IPS DF 4.7 (cell line): Measurements from ENCODE around the gene HOMER2.
"Not testable (repeated sequence)": the region's sequence is repeated elsewhere in the genome, so short reads cannot be mapped to it uniquely, and the experiment has no call there.

Experiments
- DNase-seq: peaks from one replicate; pipeline ENCODE4 v3.0.0-alpha.2; 2013; ENCODE audit warnings: low spot score; ENCODE audit errors: extremely low read depth

HOMER2 gene

DNA sequence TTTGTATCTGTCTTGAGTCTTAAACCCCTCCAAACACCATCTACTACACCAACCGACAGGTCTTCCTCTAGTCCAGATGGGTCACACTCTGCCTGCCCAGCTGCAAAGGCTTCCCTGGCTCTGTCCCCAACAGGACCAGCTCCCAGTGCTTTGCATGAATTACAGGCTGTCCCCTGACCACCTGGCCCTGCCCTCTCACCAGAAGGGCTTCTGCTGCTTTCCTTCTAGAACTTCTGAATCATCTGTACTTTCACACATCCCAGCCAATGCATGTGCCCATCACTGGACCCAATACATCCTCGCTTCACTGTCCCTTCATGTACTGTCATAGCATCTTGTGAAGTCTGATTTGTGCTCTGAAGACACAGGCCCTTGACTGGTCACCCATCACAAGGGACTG lies 53.6 kb downstream of the HOMER2 start:
- no peak for DNase-seq

DNA sequence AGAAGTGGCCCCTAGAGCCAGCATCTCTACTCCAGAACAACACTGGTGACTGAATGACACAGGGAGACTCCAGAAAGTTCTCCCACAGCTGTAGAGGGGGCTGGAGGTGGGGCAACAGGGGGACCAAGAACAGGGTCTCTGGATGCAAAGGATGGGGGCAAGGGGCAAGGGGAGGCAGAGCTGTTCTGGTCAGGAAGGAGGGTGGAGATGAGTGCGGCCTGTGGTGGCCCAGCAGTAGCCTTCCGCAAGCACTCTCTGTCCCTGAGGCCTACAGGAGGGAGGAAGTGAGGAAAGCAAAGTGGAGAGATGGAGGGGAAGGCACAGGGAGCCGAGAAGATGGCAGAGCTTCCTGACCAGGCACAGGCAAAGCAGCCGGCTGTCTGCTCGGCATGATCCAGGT lies 56.5 kb downstream of the HOMER2 start:
- no peak for DNase-seq

DNA sequence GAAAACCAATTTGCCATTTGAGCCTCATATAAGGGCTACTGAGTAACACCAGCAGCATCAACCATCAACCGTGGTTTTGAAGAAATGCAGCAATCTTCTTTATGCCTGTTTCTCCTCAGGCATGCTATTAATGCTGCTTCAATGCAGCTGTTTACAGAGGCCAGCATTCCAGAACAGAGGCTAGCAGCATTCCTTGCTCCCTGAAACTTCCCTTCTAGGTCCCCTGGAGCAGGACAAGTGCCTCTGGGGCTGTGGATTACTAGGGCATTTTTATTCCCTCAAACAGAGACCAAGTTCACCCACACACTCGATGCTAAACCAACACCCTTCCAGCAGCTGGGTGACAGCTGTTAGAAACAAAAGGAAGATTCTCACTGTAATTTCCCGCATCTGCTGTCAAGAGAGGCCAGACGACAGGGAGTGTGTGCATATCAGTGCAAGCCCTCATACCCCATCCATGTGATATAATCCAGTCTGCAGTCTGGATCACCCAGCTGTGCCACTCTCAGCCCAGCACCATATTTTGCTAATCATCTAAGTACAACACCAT lies 57.5 kb downstream of the HOMER2 start:
- DNase-seq = no peak

DNA sequence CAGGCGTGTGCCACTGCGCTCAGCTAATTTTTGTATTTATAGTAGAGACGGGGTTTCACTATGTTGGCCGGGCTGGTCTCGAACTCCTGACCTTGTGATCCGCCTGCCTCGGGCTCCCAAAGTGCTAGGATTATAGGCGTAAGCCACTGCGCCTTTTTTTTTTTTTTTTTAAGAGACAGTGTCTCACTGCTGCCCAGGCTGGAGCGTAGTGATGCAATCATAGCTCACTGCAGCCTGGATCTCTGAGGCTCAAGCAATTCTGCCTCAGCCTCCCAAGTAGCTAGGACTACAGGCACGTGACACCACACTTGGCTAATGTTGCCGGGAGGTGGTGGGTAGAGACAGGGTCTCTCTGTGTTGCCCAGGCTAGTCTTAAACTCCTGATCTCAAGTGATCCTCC lies 59.0 kb downstream of the HOMER2 start:
- not testable (repeated sequence) for DNase-seq

DNA sequence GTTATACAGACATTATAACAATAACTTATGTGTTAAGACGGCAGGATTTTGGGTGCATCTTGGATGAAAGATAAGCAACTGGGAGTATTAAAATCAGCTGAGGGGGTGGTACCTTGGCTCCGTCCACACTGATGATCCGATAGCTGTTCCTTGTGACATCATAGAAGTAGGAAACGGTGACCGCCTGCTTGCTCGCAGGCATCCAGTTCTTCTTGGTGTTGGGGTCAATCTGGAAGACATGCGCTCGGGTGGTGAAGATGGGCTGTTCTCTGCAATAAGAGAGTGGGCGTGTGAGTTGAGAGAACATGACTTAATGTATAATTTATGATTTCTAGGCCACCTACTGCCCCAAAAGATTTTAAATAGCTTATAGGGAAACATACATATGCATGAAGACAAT lies 59.9 kb downstream of the HOMER2 start:
- DNase-seq = no peak

DNA sequence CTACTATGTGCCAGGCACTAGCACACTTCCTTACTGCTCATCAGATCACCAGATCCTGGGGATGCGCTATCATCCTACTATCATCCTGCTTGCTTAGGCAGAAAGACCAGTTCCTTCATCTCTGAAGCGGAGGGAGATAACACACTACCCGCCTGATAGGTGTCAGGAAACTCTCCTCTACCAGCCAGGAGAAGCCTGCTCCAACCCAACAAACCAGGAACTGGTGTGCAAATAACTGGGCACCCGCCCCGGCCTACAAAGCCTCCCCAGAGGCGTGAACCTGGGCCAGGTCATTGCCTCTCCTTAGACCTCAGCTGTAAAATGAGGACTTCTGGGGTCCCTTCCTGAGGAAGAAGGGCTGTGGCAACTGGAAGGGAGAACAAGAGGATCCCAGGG lies 61.5 kb downstream of the HOMER2 start:
- DNase-seq = no peak

DNA sequence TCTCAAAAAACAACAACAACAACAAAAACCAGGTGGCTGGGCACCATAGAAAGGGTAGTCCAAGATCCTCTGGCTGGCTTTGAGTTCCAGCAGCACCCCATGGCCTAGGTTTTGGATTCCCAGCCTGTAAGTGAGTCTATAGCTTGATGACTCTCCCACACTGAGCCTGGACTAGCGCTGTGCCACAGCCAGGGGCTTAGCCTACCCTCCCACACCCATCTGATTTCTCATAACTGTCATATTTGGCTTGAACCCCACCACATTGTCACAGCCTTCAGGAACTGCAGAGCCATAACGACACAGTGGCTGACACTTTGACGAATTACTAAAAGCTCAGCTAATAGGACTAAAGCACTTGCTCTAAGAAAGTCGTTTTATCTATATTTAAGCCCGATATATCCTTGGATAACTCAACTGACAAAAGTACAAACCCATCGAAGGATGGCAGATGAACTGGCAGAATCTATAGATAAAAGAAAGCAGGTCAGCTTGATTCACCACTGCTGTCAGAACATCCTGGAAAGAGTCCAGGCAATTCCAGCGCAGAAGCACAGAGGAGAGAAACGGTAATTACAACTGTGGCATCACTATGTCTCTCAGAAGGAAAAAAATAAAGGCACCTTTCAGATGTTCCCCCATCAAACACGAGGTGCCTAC lies 62.1 kb downstream of the HOMER2 start:
- DNase-seq = no peak

DNA sequence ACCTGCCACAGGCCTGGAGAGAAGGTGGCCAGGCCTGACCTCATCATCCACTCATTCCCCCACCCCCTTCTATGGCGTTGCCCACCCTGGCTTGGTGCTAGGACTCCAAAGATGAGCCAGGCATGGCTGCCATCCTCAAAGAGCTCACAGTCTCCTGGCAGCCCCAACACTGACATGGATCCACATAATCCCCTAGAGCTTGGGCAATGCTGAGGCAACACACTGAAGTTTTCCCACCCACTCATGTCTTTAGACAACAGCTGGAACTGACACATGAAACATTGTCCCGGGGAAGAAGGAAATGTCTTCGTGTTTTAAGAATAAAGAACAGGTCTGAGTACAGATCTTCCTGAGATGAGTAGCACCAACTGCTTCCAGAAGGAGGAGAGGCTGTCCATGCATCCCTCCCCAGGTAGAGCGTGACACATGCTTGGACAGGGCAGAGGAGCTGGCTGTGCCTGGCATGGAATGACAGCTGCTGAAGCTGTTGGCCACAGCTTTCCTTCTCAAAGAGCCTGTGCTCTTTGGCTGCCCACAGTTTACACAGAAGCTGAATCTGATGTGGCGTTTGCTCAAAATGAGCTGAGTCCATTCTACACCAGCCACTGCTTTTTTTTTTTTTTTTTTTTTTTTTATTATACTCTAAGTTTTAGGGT lies 70.1 kb downstream of the HOMER2 start:
- no peak for DNase-seq

DNA sequence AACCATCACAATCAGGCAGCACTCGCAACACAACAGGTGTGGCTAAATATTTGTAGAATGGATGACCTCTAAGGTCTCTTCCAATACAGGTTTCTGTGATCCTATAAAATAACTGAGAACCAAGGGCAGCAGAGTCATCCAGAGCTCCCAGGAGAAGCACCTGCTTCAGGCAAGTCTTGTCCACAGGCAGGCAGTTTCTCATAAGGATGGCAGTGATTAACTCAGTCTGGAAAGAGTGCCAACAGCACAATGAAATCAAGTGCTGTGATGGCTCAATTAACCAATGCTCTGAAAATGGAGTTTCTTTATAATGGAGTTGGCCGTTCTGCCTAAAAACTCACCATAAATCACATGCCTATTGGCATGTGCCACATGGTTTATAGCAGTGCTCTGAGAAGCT lies 70.8 kb downstream of the HOMER2 start:
- DNase-seq = no peak

DNA sequence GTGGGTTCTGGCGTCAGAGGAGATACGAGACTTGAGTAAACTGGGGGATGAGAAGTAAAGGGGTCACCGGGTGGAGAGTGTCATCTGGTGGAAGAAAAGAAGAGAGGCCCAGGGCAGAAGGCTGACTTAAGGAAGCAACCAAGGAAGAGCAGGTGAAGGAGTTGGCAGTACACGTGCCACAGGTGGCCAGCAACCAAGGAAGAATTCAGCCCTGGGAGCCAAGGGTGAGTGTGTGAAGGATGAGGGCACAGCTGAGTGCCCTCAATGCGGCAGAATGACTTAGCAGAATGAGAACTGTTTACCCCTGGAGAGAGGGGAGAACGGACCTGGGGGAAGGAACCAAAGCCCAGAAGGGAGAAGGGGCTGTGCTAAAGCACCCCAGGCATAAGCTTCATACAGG lies 71.8 kb downstream of the HOMER2 start:
- DNase-seq = no peak

DNA sequence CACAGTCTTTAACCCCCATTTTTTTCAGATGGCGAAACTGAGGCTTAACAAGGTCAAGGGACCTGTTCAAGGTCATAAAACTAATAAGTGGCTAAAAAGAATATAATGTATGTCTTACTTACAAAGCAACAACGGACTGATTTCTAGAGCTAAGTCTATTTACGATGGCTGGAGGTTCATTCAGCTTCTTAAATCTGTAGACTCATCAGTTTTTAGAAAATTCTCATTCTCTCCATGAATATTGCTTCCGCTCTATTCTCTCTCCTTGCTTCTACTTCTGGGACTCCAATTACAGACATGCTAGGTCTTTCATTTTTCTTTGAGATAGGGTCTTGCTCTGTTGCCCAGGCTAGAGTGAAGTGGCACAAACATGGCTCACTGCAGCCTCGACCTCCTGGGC lies 74.2 kb downstream of the HOMER2 start:
- no peak for DNase-seq

DNA sequence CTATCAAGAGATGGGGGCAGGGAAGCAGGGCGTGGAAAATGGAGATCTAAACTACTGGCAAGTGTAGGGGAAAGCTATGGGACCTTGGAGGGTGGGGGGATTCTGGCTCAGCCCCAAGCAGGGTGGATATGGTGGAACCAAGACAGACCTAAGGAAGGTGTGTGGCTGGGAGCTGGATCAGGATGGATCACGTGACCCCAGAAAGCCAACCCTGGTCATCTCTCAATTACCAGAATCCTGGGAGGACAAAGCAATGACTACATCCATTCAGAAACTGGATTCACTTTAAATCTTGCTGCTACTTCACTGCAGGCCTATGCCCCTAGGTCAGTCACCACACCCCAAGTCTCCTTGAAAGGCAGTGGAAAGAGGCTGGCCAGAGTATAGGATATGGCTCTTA lies 74.7 kb downstream of the HOMER2 start:
- DNase-seq = no peak

DNA sequence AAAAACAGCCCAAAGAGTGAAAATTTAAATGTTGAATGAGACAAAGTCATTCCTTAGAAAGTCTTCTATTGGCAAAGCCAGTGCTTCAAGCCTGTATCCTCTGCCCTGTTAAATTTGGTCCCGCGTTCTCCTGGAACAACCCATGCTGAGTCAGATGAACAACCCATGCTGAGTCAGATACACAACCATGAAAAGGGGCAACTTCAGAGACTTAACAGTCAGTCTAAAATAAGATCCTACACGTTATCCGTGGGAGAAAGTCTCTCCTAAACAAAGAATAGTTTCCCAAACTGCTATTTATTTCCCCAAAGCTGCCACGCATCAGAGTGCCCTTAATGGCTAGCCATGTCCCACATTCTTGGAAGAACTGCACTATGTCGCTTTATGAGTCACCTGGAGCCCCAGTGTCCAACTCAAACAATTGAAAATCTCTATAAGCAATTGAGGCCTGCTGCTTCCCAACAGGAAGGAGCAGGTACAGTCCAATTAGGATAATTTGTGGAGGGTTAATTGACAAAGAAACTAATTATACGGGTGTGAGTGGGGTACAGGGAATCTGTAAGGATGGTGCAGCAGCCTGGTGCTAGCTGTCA lies 77.0 kb downstream of the HOMER2 start:
- no peak for DNase-seq

DNA sequence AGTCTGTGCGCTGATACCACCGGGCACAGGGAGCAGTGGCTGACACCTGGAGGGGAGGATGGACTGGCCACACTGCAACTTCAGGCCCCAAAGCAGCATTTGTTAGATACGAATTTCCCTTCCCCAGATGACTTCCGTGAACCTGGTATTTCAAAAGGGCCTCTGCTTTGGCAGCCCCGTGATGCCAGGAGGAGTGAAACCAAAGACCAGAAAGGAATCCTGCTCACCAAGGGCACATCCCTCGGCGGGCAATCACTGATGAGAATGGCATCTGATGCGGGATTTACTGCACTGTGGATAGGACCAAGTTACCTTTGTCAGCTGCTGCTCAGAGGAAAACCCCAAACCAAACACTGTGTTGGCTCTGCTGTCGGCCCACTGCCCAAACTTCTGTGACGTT lies 77.6 kb downstream of the HOMER2 start:
- DNase-seq = no peak

DNA sequence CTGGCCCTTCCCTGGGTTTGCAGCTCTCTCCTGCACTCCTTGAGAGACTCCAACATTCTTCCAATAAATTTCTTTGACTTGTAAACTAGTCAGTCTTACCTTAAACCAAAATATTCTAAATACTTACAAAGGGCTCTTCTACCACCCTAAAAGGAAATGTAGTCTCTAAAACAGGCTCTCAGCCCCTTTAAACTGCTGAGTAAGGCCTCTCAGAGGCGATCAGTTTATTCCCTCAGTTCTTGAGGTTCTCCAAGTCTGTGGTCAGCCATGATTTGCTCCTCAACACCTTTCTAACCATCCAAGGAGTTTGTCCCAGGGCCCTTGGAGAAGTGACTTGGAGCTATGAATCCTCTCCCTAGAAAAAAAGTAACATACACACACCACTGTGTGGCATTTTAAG lies 78.3 kb downstream of the HOMER2 start:
- DNase-seq = no peak

DNA sequence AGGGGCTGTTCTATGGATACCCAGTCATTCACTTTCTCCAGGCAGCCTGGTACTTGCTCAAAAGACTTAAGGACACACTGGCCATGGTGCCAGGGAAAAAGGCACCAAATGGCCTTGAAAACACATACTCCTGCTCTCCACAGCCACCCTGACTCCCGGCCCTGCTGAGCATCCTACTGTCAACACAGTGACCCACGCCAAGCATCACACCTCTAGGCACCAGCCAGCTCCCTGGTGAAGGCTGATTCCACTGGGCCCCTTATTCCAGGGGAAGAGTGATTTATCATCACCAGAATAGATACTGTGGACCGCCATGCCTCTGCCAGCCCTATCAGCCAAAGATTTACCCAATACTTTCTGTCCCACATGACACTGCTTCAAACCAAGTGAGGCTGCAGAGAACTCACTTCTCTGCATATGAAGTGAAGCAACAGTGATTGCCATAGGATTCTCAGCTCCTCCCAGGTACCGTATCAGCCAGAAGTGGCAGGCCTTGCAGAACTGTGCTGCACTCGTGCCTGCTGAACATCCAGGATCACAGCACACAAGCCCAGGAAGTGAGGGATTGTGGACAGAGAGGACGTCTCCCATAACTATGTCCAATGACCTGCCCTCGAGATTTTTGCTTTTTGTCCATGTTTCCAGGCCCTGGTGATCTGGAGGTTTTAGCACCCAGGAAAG lies 79.4 kb downstream of the HOMER2 start:
- no peak for DNase-seq

DNA sequence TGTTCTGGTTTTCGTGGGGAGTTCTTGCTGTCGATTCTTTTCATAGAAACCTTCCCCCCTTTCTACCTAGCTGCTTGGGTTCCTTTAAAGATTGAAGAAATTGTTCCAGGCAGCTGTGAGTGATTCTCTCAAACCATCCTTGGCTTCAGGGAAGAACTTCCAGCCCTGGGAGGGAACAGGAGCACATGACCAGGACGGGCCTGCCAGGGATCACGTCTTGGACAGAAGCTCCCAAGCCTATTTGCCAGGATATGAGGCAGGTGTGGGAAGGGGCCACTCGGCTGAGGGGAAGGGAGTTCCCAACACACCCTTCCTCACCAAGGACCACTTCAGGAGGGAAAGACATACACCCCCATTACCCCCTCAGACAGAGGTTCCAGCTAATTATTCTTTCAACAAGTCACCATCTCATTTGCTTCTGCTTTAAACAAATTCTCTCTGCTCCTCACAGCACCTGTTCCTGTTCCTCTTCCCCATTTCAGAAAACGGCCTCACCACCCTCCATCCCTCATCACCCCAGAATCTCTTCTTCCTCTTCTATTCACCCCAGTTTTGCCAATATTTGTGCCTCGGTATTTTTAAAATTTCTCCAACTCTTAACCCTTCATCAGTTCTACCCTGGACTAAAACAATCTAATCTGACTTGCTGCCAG lies 80.6 kb downstream of the HOMER2 start:
- DNase-seq = no peak

DNA sequence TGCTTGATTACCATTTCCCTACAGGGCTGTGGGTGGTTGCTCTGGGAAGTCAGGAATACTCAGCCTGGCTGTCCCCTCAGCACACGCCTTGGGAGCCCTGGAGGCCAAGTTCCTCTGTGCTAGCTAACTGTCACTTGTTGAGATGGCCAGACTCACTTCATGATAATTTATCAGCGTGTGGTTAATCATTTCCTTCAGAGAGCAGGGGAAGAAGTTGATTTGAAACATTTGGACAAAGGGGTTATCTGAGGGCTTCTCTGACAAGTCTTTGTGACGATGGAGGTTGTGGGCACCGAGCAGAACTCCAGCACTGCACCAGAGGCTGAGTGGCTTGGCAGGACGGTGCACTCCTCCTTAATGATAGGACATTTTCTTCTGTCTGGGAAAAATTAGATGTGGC lies 81.2 kb downstream of the HOMER2 start:
- DNase-seq = no peak

DNA sequence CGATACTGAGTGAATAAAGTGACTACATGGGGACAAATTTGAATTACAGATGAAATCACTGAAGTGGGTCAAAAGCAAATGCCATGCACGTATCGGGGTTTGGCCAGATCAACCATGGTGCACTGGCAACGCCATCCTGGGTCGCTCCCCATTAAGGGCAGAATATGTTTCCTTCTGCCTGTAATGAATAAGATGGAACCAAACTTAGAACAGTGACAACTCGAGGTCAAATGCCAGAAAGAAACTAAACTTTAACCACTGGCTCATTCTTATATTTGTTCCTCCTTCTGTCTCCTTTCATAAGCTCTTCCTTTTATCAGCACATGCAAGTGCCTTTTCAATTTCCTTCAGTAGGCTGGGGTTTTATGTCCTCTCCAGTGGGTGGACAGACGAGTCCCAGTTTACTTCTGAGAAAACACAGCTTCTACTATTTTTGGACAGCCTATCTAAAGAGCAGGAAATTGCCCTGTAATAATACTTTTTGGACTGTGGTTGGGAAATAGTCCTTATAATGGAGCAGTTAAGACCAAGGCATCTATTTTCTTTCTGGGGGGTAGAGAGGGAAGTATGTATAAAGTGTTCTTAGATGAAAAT lies 81.7 kb downstream of the HOMER2 start:
- DNase-seq = no peak

DNA sequence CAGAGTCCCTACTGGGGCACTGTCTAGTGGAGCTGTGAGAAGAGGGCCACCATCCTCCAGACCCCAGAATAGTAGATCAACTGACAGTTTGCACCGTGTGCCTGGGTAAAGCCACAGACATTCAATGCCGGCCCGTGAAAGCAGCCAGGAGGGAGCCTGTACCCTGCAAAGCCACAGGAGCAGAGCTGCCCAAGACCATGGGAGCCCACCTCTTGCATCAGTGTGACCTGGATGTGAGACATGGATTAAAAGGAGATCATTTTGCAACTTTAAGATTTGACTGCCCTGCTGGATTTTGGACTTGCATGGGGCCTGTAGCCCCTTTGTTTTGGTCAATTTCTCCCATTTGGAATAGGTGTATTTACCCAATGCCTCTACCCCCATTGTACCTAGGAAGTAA lies 86.5 kb downstream of the HOMER2 start:
- not testable (repeated sequence) for DNase-seq

DNA sequence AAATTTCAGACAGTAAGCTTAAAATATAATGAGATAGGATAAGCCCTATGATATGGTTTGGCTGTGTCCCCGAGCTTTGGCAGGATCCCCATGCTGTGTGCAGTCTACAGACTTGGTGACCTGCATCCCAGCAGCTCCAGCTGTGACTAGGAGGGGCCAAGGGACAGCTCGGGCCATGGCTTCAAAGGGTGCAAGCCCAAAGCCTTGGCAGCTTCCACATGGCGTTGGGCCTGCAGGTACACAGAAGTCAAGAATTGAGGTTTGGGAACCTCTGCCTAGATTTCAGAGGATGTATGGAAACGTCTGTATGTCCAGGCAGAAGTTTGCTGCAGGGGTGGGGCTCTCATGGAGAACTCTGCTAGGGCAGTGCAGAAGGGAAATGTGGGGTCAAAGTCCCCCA lies 86.9 kb downstream of the HOMER2 start:
- not testable (repeated sequence) for DNase-seq
